Cardiac fibroblast (primary cell): ENCODE data around the gene SMAD3.

Source experiments
- DNase-seq, 2 donors: peaks; one replicate each; pipeline versions ENCODE4 v3.0.0 to v3.0.0-alpha.2; 2010; ENCODE audit warnings: low read depth in 2 of 2
- H3K4me3 ChIP-seq, 2 donors: replicated peaks in 1 of 2; 1 replicate in 1 of 2; 2 replicates in 1 of 2; pipeline ENCODE4 v1.5.1; 2011; ENCODE audit warnings: low read depth in 2 of 2, low read length in 2 of 2, mild to moderate bottlenecking in 2 of 2, moderate library complexity in 1 of 2
- CTCF ChIP-seq: IDR thresholded peaks from one replicate; pipeline ENCODE4 v1.5.1; 2011; ENCODE audit warnings: low read depth, mild to moderate bottlenecking, low read length, inconsistent platforms

The SMAD3 gene

GRCh38 chr15:67076147-67076843 lies 10.9 kb downstream of the SMAD3 start:
- H3K4me3 ChIP-seq = no peak overlapping the region
- DNase-seq = peak; percentile 85 to 96
- no peak for TF ChIP-seq CTCF

- no peak for TF ChIP-seq CTCF
Measured at GRCh38 chr15:67077641-67078215, 12.3 kb downstream of the SMAD3 start.

GRCh38 chr15:67079361-67079760 lies 14.0 kb downstream of the SMAD3 start:
- no peak overlapping the region for H3K4me3 ChIP-seq
- DNase-seq = no peak
- no peak for TF ChIP-seq CTCF

More at GRCh38 chr15:67077641-67078215, 12.3 kb downstream of the SMAD3 start:
- H3K4me3 ChIP-seq = no peak overlapping the region
- DNase-seq = no peak

GRCh38 chr15:67080118-67080899 lies 14.9 kb downstream of the SMAD3 start:
- peak; percentile 79 to 92 for DNase-seq
- no peak for TF ChIP-seq CTCF
- H3K4me3 ChIP-seq = no peak overlapping the region

- TF ChIP-seq CTCF = peak; percentile 16
- H3K4me3 ChIP-seq = no peak overlapping the region
- DNase-seq = peak; percentile 75 to 82
Measured at GRCh38 chr15:67080900-67081431, 15.6 kb downstream of the SMAD3 start.

GRCh38 chr15:67082007-67082536 lies 16.7 kb downstream of the SMAD3 start:
- no peak for TF ChIP-seq CTCF
- no peak overlapping the region for H3K4me3 ChIP-seq
- no peak for DNase-seq
